Upper lobe of left lung (tissue), 4 donors: ENCODE measurements around the gene FBXO10.

Experiments used
- EP300 ChIP-seq, 4 donors: sonication (generic); formaldehyde crosslinking; IDR thresholded peaks; one replicate each; pipeline ENCODE4 v1.5.1; 2017; ENCODE audit warnings: antibody characterized with exemption in 4 of 4, control low read depth in 2 of 4
- POLR2A ChIP-seq, 4 donors: fragments of 450-650 bp; IDR thresholded peaks; one replicate each; pipeline ENCODE4 v1.5.1; 2016 to 2017; ENCODE audit warnings: antibody characterized with exemption in 4 of 4, mild to moderate bottlenecking in 2 of 4
- TF ChIP-seq, protein P1 (sequence below), 6 experiments: fragments of 450-650 bp in 4 of 6; fragments of 200-600 bp in 2 of 6; sonication (generic) in 2 of 6; IDR thresholded peaks; one replicate each; pipeline ENCODE4 v1.5.1; 2016 to 2019; ENCODE audit warnings: antibody characterized with exemption in 6 of 6

DNA sequence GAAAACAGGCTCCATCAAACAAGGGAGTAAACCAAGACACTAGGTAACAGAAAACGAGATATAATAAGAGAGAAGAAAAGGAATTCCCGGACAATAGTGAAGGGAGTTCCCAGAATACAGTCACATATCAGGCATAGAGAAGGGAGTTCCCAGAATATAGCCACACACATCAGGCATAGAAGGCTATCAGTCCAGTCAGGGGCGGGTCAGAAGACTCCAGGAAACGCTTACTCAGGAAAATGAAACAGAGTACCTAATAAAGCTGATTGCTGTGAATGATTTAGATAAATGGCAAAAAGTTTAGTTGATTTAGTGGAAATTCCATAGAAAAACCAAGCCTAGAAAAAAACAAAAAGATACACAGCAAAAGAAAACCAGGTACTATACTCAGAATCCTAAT lies 11.3 kb upstream of the FBXO10 start:
- TF ChIP-seq, protein P1, sequence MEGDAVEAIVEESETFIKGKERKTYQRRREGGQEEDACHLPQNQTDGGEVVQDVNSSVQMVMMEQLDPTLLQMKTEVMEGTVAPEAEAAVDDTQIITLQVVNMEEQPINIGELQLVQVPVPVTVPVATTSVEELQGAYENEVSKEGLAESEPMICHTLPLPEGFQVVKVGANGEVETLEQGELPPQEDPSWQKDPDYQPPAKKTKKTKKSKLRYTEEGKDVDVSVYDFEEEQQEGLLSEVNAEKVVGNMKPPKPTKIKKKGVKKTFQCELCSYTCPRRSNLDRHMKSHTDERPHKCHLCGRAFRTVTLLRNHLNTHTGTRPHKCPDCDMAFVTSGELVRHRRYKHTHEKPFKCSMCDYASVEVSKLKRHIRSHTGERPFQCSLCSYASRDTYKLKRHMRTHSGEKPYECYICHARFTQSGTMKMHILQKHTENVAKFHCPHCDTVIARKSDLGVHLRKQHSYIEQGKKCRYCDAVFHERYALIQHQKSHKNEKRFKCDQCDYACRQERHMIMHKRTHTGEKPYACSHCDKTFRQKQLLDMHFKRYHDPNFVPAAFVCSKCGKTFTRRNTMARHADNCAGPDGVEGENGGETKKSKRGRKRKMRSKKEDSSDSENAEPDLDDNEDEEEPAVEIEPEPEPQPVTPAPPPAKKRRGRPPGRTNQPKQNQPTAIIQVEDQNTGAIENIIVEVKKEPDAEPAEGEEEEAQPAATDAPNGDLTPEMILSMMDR (IDR thresholded peaks at IDR 0.05), result no peak
- TF ChIP-seq EP300 (IDR thresholded peaks at IDR 0.05), result no peak
- TF ChIP-seq POLR2A (IDR thresholded peaks at IDR 0.05), result no peak
